GM06990 (cell line): ENCODE measurements around the gene MSI2.

Experiments used
- DNase-seq: peaks from one replicate; pipeline ENCODE4 v3.0.0-alpha.2; 2011; ENCODE audit not compliant: insufficient read length; ENCODE audit errors: extremely low read depth
- H3K27me3 ChIP-seq: replicated peaks from 2 replicates; pipeline ENCODE4 v1.6.0; 2011; ENCODE audit warnings: low read length; ENCODE audit not compliant: control insufficient read depth, insufficient read depth
- H3K36me3 ChIP-seq: 2 replicates; pipeline ENCODE4 v1.5.1; 2011; ENCODE audit warnings: low read length; ENCODE audit not compliant: control insufficient read depth, insufficient read depth
- H3K4me3 ChIP-seq: replicated peaks from 2 replicates; pipeline ENCODE4 v1.5.1; 2011; ENCODE audit warnings: low read depth, mild to moderate bottlenecking, control low read depth, low read length
- CTCF ChIP-seq: IDR thresholded peaks from 2 replicates; pipeline ENCODE4 v1.5.1; 2011; ENCODE audit warnings: low read length, control low read depth, mild to moderate bottlenecking, inconsistent platforms; ENCODE audit not compliant: insufficient read depth, poor library complexity, severe bottlenecking

The MSI2 gene

GRCh38 chr17:57385975-57386374 lies 129.7 kb downstream of the MSI2 start:
- H3K36me3 ChIP-seq, result no peaks in the 10 kb centered on the region

GRCh38 chr17:57387575-57387974 lies 131.3 kb downstream of the MSI2 start:
- no peak overlapping the region for H3K4me3 ChIP-seq
- no peaks in the 10 kb centered on the region for H3K36me3 ChIP-seq
- no peak for DNase-seq
- H3K27me3 ChIP-seq, result no peaks in the 10 kb centered on the region
- TF ChIP-seq CTCF, result no peak

More at GRCh38 chr17:57385975-57386374, 129.7 kb downstream of the MSI2 start:
- no peak for DNase-seq
- Histone ChIP-seq H3K27me3 (no peaks in the 10 kb centered on the region), H3K4me3 (no peak overlapping the region)
- TF ChIP-seq CTCF, result no peak

GRCh38 chr17:57388131-57388725 lies 131.9 kb downstream of the MSI2 start:
- DNase-seq, result no peak
- Histone ChIP-seq H3K36me3 (no peaks in the 10 kb centered on the region), H3K4me3 (no peak overlapping the region), H3K27me3 (no peaks in the 10 kb centered on the region)
- no peak for TF ChIP-seq CTCF

- no peaks in the 10 kb centered on the region for H3K27me3 ChIP-seq
- H3K4me3 ChIP-seq, result no peak overlapping the region
- DNase-seq, result no peak
- no peak for TF ChIP-seq CTCF
- no peaks in the 10 kb centered on the region for H3K36me3 ChIP-seq
Observed at GRCh38 chr17:57389473-57389872, 133.2 kb downstream of the MSI2 start.

- H3K36me3 ChIP-seq, result no peaks in the 10 kb centered on the region
- no peak for TF ChIP-seq CTCF
- no peak overlapping the region for H3K4me3 ChIP-seq
- H3K27me3 ChIP-seq, result no peaks in the 10 kb centered on the region
- DNase-seq, result no peak
Observed at GRCh38 chr17:57391076-57391825, 134.9 kb downstream of the MSI2 start.
